Uterus (tissue), 2 donors: ENCODE measurements around the gene OR52B2.

ENCODE experiments used
- POLR2A ChIP-seq, 2 donors: fragments of 450-650 bp; IDR thresholded peaks; one replicate each; pipeline ENCODE4 v1.6.1; 2016; ENCODE audit warnings: antibody characterized with exemption in 2 of 2, mild to moderate bottlenecking in 1 of 2, moderate library complexity in 1 of 2
- TF ChIP-seq, protein P1 (sequence below), 4 experiments: fragments of 200-600 bp in 2 of 4; fragments of 450-650 bp in 2 of 4; sonication (generic) in 2 of 4; IDR thresholded peaks; one replicate each; pipeline ENCODE4 v1.5.1; 2016 to 2019; ENCODE audit warnings: antibody characterized with exemption in 4 of 4, mild to moderate bottlenecking in 2 of 4, moderate library complexity in 1 of 4

DNA sequence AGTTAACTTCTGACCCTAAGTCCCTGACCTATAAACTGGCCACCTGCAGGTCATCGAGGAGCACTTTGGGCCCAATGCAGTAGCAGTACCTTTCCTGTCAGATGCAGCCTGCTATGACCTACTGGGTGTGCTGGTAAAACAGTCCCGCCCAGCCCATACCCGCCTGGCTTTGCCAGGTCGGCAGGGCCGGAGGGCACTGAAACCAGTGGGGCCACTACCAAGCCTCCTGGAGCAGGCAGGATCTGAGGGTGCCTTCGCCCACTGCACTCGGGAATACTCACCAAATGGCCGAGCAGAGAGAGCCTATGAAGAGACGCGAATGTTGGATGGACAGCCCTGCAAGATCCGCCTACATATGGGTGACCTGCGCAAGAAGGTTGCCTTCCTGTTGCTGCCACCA, 39.7 kb upstream of the OR52B2 start:
- TF ChIP-seq, protein P1, sequence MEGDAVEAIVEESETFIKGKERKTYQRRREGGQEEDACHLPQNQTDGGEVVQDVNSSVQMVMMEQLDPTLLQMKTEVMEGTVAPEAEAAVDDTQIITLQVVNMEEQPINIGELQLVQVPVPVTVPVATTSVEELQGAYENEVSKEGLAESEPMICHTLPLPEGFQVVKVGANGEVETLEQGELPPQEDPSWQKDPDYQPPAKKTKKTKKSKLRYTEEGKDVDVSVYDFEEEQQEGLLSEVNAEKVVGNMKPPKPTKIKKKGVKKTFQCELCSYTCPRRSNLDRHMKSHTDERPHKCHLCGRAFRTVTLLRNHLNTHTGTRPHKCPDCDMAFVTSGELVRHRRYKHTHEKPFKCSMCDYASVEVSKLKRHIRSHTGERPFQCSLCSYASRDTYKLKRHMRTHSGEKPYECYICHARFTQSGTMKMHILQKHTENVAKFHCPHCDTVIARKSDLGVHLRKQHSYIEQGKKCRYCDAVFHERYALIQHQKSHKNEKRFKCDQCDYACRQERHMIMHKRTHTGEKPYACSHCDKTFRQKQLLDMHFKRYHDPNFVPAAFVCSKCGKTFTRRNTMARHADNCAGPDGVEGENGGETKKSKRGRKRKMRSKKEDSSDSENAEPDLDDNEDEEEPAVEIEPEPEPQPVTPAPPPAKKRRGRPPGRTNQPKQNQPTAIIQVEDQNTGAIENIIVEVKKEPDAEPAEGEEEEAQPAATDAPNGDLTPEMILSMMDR (IDR thresholded peaks at IDR 0.05): no peak
- no peak for TF ChIP-seq POLR2A (IDR thresholded peaks at IDR 0.05)
